PC-3 (cell line): ENCODE measurements around the gene SNRNP25. TPM values are rescaled to one million over a fixed set of nuclear protein-coding genes. Genes with fewer than 3 reads are reported as not detected.

Experiments used
- ATAC-seq: fragments of 200-7000 bp; cut with Tn5 transposase; 2 replicates; pipeline ENCODE4 v1.9.1; 2020; ENCODE audit warnings: mild to moderate bottlenecking, moderate library complexity
- BruUV-seq: library from RNA; stranded (reverse); fragments of 400-500 nt; replicated peaks from 2 replicates; lab custom pipeline; 2021; lab: Mats Ljungman, UMichigan
- CTCF ChIA-PET: fragments of 300-600 bp; sonication (Branson Sonifier 250); formaldehyde crosslinking; loops from one replicate; lab custom pipeline; 2022; ENCODE audit warnings: antibody characterized with exemption; lab: Charles Lee
- POLR2A ChIA-PET: fragments of 300-600 bp; sonication (Branson Sonifier 250); formaldehyde crosslinking; loops from one replicate; lab custom pipeline; 2022; ENCODE audit warnings: antibody characterized with exemption; ENCODE audit not compliant: unreplicated experiment; lab: Charles Lee
- DNase-seq: peaks from one replicate; pipeline ENCODE4 v3.0.0-alpha.2; 2015
- H2AFZ ChIP-seq: fragments of 300-600 bp; sonication (generic); 2 replicates; pipeline ENCODE4 v1.6.0; 2016; ENCODE audit warnings: antibody characterized with exemption, low read length
- H3F3A ChIP-seq: fragments of 300-600 bp; sonication (generic); one replicate; pipeline ENCODE4 v1.6.0; 2017; ENCODE audit warnings: antibody characterized with exemption, low read length, control low read depth, mild to moderate bottlenecking; ENCODE audit not compliant: unreplicated experiment
- H3K27ac ChIP-seq: fragments of 300-600 bp; sonication (generic); 2 replicates; pipeline ENCODE4 v1.5.1; 2016; ENCODE audit warnings: mild to moderate bottlenecking, low read length
- H3K27me3 ChIP-seq: fragments of 300-600 bp; sonication (generic); 2 replicates; pipeline ENCODE4 v1.6.1; 2016; ENCODE audit warnings: low read length, mixed read lengths
- H3K36me3 ChIP-seq: fragments of 300-600 bp; sonication (generic); 2 replicates; pipeline ENCODE4 v1.6.1; 2016; ENCODE audit warnings: low read depth, mixed run types, low read length, mixed read lengths
- H3K4me1 ChIP-seq: fragments of 300-600 bp; sonication (generic); 2 replicates; pipeline ENCODE4 v1.5.1; 2016; ENCODE audit warnings: low read length; ENCODE audit not compliant: insufficient read depth
- H3K4me2 ChIP-seq: fragments of 300-600 bp; sonication (generic); 2 replicates; pipeline ENCODE4 v1.6.0; 2016; ENCODE audit warnings: low read length
- H3K4me3 ChIP-seq: fragments of 300-600 bp; sonication (generic); 2 replicates; pipeline ENCODE4 v1.5.1; 2016; ENCODE audit warnings: mild to moderate bottlenecking, low read length, mixed read lengths
- H3K79me2 ChIP-seq: fragments of 300-600 bp; sonication (generic); 2 replicates; pipeline ENCODE4 v1.6.1; 2017; ENCODE audit warnings: low read length, mixed read lengths
- H3K9ac ChIP-seq: fragments of 300-600 bp; sonication (generic); 2 replicates; pipeline ENCODE4 v1.6.0; 2016; ENCODE audit warnings: mild to moderate bottlenecking, low read length
- H3K9me2 ChIP-seq: fragments of 300-600 bp; sonication (generic); replicated peaks from 2 replicates; pipeline ENCODE4 v1.6.1; 2016; ENCODE audit warnings: mixed run types, low read length, mixed read lengths
- H3K9me3 ChIP-seq: fragments of 300-600 bp; sonication (generic); 2 replicates; pipeline ENCODE4 v1.6.1; 2016; ENCODE audit warnings: low read length, mixed read lengths
- H4K20me1 ChIP-seq: fragments of 300-600 bp; sonication (generic); 2 replicates; pipeline ENCODE4 v1.6.1; 2016; ENCODE audit warnings: low read length, mixed read lengths
- EZH2 ChIP-seq: fragments of 300-600 bp; sonication (generic); IDR thresholded peaks from one replicate; pipeline ENCODE4 v1.6.1; 2017; ENCODE audit warnings: antibody characterized with exemption, mild to moderate bottlenecking, low read length; ENCODE audit not compliant: unreplicated experiment
- EZH2phosphoT487 ChIP-seq: fragments of 300-600 bp; sonication (generic); IDR thresholded peaks from 2 replicates; pipeline ENCODE4 v1.6.1; 2018; ENCODE audit warnings: mild to moderate bottlenecking, antibody characterized with exemption, low read length, borderline replicate concordance
- intact Hi-C: fragments of 100-400 bp; cut with micrococcal nuclease; formaldehyde crosslinking; loops from 2 replicates; pipeline ENCODE4 v1.9.0; 2023
- total RNA-seq: library from RNA; depleted of rRNA; stranded (reverse); fragments of >200 nt; gene quantifications from 2 replicates; pipeline ENCODE4 v1.2.3, GENCODE V29; 2014
- TF ChIP-seq, protein P1 (sequence below): fragments of 300-600 bp; sonication (generic); conservative IDR thresholded peaks from 2 replicates; pipeline ENCODE4 v1.5.1; 2017; ENCODE audit warnings: antibody characterized with exemption, low read depth, mild to moderate bottlenecking, low read length

The SNRNP25 gene
- total RNA-seq, 1 experiment from 2014 or later: 45.8 TPM

DNA sequence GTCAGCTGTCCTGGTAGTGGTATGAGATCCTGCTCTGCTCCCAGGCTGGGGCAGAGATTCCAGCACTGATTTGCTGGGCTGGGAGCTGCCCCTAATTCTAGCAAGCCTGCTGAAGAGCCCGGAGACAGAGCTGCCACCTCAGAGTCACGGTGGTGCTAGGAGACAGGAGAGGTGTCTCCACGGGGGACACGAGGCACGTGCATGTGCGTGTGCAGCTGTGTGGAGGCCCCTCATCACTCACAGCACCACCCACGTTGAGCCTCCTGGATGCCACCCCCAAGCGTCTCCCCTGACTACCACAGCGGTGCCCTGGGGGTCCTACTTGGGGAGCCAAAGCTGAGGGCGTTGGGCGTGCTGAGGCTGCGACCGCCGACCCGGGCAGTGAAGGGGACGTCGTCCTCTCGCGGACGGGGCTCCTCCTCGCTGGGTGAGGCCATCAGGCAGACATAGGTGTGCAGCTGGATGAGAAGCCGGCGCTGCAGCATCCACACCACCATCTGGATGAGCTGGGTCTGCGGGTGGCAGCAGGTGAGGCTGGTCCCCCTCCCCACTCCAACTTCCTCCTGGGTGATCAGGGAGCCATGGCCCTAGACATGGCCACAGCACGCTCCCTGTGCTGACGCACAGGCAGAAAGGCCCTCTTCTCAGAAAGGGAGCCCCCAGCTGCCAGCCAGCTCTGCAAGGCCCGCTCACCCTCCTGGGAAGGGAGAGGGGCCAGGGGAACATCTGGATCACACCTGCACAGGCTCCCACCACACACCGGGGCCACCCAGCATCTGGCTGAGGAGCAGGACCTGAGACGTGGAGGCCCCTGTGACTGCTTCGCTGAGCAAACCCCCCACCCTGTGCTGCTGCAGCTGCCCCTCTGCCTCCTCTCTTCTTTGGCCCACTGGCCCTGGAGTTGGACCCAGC lies 36.0 kb downstream of the SNRNP25 start:
- intact Hi-C loops: no loop called here
- no peak overlapping the region for H3K27ac ChIP-seq
- DNase-seq (no peak), ATAC-seq (no peak)
- no peak overlapping the region for H2AFZ ChIP-seq
- H3K4me2 ChIP-seq: no peak overlapping the region
- H3K36me3 ChIP-seq: no peaks in the 10 kb centered on the region; the same call in 1 of the 2 replicates
- H3K9ac ChIP-seq: no peak overlapping the region
- H3K4me3 ChIP-seq: no peak overlapping the region
- H4K20me1 ChIP-seq: peaks cover 6% of the 10 kb centered on the region; the same call in 1 of the 2 replicates
- TF ChIP-seq EZH2: no peak
- TF ChIP-seq, protein P1, sequence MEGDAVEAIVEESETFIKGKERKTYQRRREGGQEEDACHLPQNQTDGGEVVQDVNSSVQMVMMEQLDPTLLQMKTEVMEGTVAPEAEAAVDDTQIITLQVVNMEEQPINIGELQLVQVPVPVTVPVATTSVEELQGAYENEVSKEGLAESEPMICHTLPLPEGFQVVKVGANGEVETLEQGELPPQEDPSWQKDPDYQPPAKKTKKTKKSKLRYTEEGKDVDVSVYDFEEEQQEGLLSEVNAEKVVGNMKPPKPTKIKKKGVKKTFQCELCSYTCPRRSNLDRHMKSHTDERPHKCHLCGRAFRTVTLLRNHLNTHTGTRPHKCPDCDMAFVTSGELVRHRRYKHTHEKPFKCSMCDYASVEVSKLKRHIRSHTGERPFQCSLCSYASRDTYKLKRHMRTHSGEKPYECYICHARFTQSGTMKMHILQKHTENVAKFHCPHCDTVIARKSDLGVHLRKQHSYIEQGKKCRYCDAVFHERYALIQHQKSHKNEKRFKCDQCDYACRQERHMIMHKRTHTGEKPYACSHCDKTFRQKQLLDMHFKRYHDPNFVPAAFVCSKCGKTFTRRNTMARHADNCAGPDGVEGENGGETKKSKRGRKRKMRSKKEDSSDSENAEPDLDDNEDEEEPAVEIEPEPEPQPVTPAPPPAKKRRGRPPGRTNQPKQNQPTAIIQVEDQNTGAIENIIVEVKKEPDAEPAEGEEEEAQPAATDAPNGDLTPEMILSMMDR: no peak
- TF ChIP-seq EZH2phosphoT487: no peak
- BruUV-seq: no TSS peak
- POLR2A ChIA-PET: no interaction called here
- no peaks in the 10 kb centered on the region for H3K79me2 ChIP-seq
- H3F3A ChIP-seq: no peaks in the 10 kb centered on the region
- H3K27me3 ChIP-seq: no peaks in the 10 kb centered on the region
- H3K9me2 ChIP-seq: no peaks in the 10 kb centered on the region
- no peaks in the 10 kb centered on the region for H3K9me3 ChIP-seq
- CTCF ChIA-PET: no interaction called here
- H3K4me1 ChIP-seq: peaks cover 10% of the 10 kb centered on the region

DNA sequence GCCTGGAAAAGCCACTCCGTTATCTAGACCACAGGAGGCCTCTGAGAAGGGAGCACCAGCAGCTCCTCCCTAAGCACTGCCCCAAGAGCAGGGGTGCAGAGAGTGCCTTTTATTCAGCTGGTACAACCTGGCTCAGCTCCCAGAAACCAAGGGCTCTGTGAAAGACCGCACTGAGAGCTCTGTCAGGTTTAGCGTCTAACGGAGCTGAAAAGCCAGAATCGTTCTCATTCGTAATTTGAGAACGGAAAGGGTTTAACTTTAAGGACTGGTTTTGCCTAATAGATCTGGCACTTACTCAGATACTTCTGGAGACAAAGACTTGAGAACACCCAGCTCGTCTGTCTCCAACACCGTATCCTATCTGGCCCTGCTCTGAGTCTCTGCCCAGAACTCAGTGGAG lies 37.9 kb downstream of the SNRNP25 start:
- no peak for DNase-seq
- H3K9me2 ChIP-seq: no peaks in the 10 kb centered on the region
- H3K4me3 ChIP-seq: no peak overlapping the region
- H3K4me2 ChIP-seq: no peak overlapping the region
- no peaks in the 10 kb centered on the region for H4K20me1 ChIP-seq
- H3K36me3 ChIP-seq: no peaks in the 10 kb centered on the region
- no peaks in the 10 kb centered on the region for H3K79me2 ChIP-seq
- H3K27ac ChIP-seq: no peak overlapping the region
- ChIA-PET CTCF (no interaction called here), POLR2A (no interaction called here)
- H3F3A ChIP-seq: no peaks in the 10 kb centered on the region
- H3K27me3 ChIP-seq: no peaks in the 10 kb centered on the region
- ATAC-seq: no peak
- intact Hi-C loops: no loop called here
- TF ChIP-seq, protein P1: no peak
- TF ChIP-seq EZH2phosphoT487: no peak
- no peak for TF ChIP-seq EZH2
- H3K9ac ChIP-seq: no peak overlapping the region
- BruUV-seq: no TSS peak
- H2AFZ ChIP-seq: no peak overlapping the region
- H3K4me1 ChIP-seq: no peaks in the 10 kb centered on the region
- H3K9me3 ChIP-seq: no peaks in the 10 kb centered on the region
